ENCODE results near the gene LRP1B.

LRP1B gene

DNA sequence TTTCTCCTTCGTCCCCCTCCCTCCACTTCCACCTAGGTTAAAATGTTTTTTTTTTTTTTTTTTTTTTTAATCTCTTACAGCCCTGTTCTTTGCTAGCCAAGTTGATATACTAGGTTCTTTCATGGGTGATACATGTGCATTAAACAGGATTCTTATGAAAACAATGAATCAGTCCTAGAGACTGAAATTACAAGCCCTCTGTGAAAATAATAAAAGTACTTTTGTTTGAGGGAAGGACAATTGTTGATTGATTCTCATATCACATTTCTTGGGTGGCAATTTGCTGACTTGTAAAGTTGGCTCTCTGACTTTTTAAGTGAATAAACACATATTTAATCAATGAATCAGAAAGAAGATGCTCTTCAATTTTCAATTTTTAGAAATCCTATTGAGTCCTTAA lies 639.9 kb downstream of the LRP1B start:
- TF ChIP-seq FOXM1 (IDR thresholded peaks at IDR 0.05; ENCODE audit: borderline replicate concordance, low read depth): no peak

DNA sequence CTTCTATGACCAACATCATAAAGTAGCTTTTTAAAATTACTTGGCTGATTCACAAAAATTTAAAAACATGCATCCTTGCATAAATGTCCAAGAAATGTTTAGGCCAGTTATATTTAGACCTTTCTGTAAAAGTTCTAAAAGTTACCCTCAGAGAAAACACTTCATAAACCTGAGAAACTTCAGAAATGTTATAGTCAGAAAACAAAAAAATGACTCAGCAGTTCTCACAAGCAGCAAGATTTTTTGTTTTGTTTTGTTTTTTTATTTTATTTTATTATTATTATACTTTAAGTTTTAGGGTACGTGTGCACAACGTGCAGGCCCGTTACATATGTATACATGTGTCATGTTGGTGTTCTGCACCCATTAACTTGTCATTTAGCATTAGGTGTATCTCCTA lies 648.1 kb downstream of the LRP1B start:
- TF ChIP-seq, protein P1, sequence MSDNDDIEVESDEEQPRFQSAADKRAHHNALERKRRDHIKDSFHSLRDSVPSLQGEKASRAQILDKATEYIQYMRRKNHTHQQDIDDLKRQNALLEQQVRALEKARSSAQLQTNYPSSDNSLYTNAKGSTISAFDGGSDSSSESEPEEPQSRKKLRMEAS (IDR thresholded peaks at IDR 0.05): no peak
- no peak for TF ChIP-seq USF1 (IDR thresholded peaks at IDR 0.05)
- TF ChIP-seq EGR1 (IDR thresholded peaks at IDR 0.05): no peak
- no peak for TF ChIP-seq EP300 (IDR thresholded peaks at IDR 0.05; ENCODE audit: borderline replicate concordance)
- no peak for TF ChIP-seq CREB1 (IDR thresholded peaks at IDR 0.05; ENCODE audit: low read depth)
- TF ChIP-seq TAF1 (IDR thresholded peaks at IDR 0.05; ENCODE audit: low read depth): no peak
- no peak for TF ChIP-seq RAD21 (IDR thresholded peaks at IDR 0.05; ENCODE audit: low read depth)
- TF ChIP-seq TEAD4 (IDR thresholded peaks at IDR 0.05): no peak
- TF ChIP-seq CEBPB (IDR thresholded peaks at IDR 0.05): no peak
- TF ChIP-seq, protein P2, sequence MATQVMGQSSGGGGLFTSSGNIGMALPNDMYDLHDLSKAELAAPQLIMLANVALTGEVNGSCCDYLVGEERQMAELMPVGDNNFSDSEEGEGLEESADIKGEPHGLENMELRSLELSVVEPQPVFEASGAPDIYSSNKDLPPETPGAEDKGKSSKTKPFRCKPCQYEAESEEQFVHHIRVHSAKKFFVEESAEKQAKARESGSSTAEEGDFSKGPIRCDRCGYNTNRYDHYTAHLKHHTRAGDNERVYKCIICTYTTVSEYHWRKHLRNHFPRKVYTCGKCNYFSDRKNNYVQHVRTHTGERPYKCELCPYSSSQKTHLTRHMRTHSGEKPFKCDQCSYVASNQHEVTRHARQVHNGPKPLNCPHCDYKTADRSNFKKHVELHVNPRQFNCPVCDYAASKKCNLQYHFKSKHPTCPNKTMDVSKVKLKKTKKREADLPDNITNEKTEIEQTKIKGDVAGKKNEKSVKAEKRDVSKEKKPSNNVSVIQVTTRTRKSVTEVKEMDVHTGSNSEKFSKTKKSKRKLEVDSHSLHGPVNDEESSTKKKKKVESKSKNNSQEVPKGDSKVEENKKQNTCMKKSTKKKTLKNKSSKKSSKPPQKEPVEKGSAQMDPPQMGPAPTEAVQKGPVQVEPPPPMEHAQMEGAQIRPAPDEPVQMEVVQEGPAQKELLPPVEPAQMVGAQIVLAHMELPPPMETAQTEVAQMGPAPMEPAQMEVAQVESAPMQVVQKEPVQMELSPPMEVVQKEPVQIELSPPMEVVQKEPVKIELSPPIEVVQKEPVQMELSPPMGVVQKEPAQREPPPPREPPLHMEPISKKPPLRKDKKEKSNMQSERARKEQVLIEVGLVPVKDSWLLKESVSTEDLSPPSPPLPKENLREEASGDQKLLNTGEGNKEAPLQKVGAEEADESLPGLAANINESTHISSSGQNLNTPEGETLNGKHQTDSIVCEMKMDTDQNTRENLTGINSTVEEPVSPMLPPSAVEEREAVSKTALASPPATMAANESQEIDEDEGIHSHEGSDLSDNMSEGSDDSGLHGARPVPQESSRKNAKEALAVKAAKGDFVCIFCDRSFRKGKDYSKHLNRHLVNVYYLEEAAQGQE (IDR thresholded peaks at IDR 0.05; ENCODE audit: low read depth): no peak
- TF ChIP-seq FOXM1 (IDR thresholded peaks at IDR 0.05; ENCODE audit: borderline replicate concordance, low read depth): no peak
- TF ChIP-seq TCF12 (IDR thresholded peaks at IDR 0.05; ENCODE audit: low read depth): no peak
- no peak for TF ChIP-seq ZBTB7A (IDR thresholded peaks at IDR 0.05; ENCODE audit: low read depth)
- TF ChIP-seq YY1 (IDR thresholded peaks at IDR 0.05; ENCODE audit: low read depth): no peak
- no peak for TF ChIP-seq NFIC (IDR thresholded peaks at IDR 0.05)

DNA sequence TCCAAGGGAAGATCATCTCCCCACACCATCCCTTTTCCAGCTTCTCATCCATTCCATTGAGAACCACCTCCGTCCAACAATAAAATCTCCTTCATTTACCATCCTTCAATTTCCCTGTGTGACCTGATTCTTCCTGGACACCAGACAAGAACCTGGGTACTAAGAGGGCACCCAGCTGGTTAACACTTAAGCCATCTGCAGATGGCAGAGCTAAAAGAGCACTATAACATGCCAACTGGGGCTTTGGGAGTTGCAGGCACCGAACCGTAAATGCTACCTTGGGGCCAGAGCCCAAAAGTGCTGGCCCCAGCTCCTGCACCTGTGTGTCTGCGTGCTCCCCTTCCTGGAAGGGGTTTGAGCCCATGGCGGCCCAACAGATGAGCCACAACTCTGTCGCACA lies 655.0 kb downstream of the LRP1B start:
- TF ChIP-seq NFIC (IDR thresholded peaks at IDR 0.05): no peak
- TF ChIP-seq FOXM1 (IDR thresholded peaks at IDR 0.05; ENCODE audit: borderline replicate concordance, low read depth): no peak
- TF ChIP-seq, protein P2 (IDR thresholded peaks at IDR 0.05; ENCODE audit: low read depth): no peak
- TF ChIP-seq, protein P1 (IDR thresholded peaks at IDR 0.05): no peak
- no peak for TF ChIP-seq ZBTB7A (IDR thresholded peaks at IDR 0.05; ENCODE audit: low read depth)
- TF ChIP-seq YY1 (IDR thresholded peaks at IDR 0.05; ENCODE audit: low read depth): no peak
- no peak for TF ChIP-seq EP300 (IDR thresholded peaks at IDR 0.05; ENCODE audit: borderline replicate concordance)

DNA sequence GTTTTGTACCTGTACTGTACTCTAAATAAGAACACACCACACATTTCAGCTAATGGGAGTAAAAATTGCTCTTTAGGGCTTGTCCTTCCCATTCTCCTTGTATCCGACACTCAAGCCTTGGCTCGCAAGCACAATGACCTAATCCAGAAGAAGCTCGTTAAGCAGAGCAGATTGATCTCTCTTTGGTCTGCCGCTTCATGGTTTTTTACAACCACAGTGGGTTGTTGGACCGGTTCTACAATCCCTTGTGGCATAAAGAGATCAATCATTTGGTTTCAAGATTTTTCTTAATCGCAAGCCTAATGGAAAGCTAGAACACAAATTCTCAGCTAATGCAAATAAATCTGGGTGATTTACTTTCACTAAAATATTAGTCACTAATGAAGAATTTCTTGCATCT lies 662.1 kb downstream of the LRP1B start:
- TF ChIP-seq, protein P2 (IDR thresholded peaks at IDR 0.05; ENCODE audit: low read depth): no peak
- TF ChIP-seq, protein P1 (IDR thresholded peaks at IDR 0.05): no peak
- TF ChIP-seq TAF1 (IDR thresholded peaks at IDR 0.05; ENCODE audit: low read depth): no peak
- no peak for TF ChIP-seq YY1 (IDR thresholded peaks at IDR 0.05; ENCODE audit: low read depth)
- TF ChIP-seq EP300 (IDR thresholded peaks at IDR 0.05; ENCODE audit: borderline replicate concordance): no peak
- no peak for TF ChIP-seq USF1 (IDR thresholded peaks at IDR 0.05)
- no peak for TF ChIP-seq NFIC (IDR thresholded peaks at IDR 0.05)
- no peak for TF ChIP-seq ZBTB7A (IDR thresholded peaks at IDR 0.05; ENCODE audit: low read depth)
- no peak for TF ChIP-seq TCF12 (IDR thresholded peaks at IDR 0.05; ENCODE audit: low read depth)
- TF ChIP-seq RAD21 (IDR thresholded peaks at IDR 0.05; ENCODE audit: low read depth): no peak
- TF ChIP-seq EGR1 (IDR thresholded peaks at IDR 0.05): no peak
- no peak for TF ChIP-seq FOXM1 (IDR thresholded peaks at IDR 0.05; ENCODE audit: borderline replicate concordance, low read depth)
- no peak for TF ChIP-seq CEBPB (IDR thresholded peaks at IDR 0.05)
- no peak for TF ChIP-seq TEAD4 (IDR thresholded peaks at IDR 0.05)

- TF ChIP-seq USF1 (IDR thresholded peaks at IDR 0.05) (no peak), FOXM1 (IDR thresholded peaks at IDR 0.05; ENCODE audit: borderline replicate concordance, low read depth) (no peak), RAD21 (IDR thresholded peaks at IDR 0.05; ENCODE audit: low read depth) (no peak), YY1 (IDR thresholded peaks at IDR 0.05; ENCODE audit: low read depth) (no peak), TCF12 (IDR thresholded peaks at IDR 0.05; ENCODE audit: low read depth) (no peak), CREB1 (IDR thresholded peaks at IDR 0.05; ENCODE audit: low read depth) (no peak), TEAD4 (IDR thresholded peaks at IDR 0.05) (no peak), EP300 (IDR thresholded peaks at IDR 0.05; ENCODE audit: borderline replicate concordance) (no peak), ZBTB7A (IDR thresholded peaks at IDR 0.05; ENCODE audit: low read depth) (no peak), NFIC (IDR thresholded peaks at IDR 0.05) (no peak), TAF1 (IDR thresholded peaks at IDR 0.05; ENCODE audit: low read depth) (no peak), CEBPB (IDR thresholded peaks at IDR 0.05) (no peak), EGR1 (IDR thresholded peaks at IDR 0.05) (no peak)
- TF ChIP-seq, protein P2 (IDR thresholded peaks at IDR 0.05; ENCODE audit: low read depth): no peak
- TF ChIP-seq, protein P1 (IDR thresholded peaks at IDR 0.05): no peak
These were observed 663.5 kb downstream of the LRP1B start for GRCh38 chr2:141467331-141467730.

All from Ishikawa (cell line).